Gastroesophageal sphincter (tissue), 3 donors: Measurements from ENCODE around the gene ADARB1.

ENCODE experiments used
- EP300 ChIP-seq: sonication (generic); formaldehyde crosslinking; IDR thresholded peaks from one replicate; pipeline ENCODE4 v1.6.1; 2017; ENCODE audit warnings: antibody characterized with exemption, mild to moderate bottlenecking
- POLR2A ChIP-seq, 2 donors: fragments of 450-650 bp; IDR thresholded peaks; one replicate each; pipeline ENCODE4 v1.6.1; 2017; ENCODE audit warnings: antibody characterized with exemption in 2 of 2, mild to moderate bottlenecking in 2 of 2, moderate library complexity in 1 of 2
- POLR2AphosphoS5 ChIP-seq: sonication (generic); formaldehyde crosslinking; IDR thresholded peaks from one replicate; pipeline ENCODE4 v1.6.1; 2017; ENCODE audit warnings: antibody characterized with exemption
- TF ChIP-seq, protein P1 (sequence below), 4 experiments: fragments of 200-600 bp in 2 of 4; fragments of 450-650 bp in 2 of 4; sonication (generic) in 1 of 4; IDR thresholded peaks; one replicate each; pipeline ENCODE4 v1.5.1; 2017 to 2019; ENCODE audit warnings: antibody characterized with exemption in 4 of 4, mild to moderate bottlenecking in 2 of 4, moderate library complexity in 2 of 4

DNA sequence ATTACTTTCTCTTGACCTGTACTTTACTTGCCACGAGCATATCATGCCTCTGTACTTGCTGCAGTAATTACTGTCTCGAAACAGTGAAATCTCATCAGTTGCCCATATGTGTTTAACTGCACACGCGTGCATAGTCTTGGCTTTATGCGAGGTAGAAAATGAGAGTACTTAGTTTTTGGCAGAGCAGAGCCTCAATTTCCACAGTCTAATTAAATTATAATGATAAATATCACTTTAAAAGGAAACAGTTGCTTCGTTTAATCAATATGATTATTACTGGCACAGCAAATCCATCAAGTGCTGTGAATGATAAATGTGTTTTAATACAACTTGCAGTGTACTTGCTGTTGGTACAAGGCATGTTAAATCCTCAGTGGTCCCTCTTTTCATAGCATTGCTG is 47.6 kb downstream of the ADARB1 start:
- TF ChIP-seq, protein P1, sequence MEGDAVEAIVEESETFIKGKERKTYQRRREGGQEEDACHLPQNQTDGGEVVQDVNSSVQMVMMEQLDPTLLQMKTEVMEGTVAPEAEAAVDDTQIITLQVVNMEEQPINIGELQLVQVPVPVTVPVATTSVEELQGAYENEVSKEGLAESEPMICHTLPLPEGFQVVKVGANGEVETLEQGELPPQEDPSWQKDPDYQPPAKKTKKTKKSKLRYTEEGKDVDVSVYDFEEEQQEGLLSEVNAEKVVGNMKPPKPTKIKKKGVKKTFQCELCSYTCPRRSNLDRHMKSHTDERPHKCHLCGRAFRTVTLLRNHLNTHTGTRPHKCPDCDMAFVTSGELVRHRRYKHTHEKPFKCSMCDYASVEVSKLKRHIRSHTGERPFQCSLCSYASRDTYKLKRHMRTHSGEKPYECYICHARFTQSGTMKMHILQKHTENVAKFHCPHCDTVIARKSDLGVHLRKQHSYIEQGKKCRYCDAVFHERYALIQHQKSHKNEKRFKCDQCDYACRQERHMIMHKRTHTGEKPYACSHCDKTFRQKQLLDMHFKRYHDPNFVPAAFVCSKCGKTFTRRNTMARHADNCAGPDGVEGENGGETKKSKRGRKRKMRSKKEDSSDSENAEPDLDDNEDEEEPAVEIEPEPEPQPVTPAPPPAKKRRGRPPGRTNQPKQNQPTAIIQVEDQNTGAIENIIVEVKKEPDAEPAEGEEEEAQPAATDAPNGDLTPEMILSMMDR (IDR thresholded peaks at IDR 0.05) = no peak
- TF ChIP-seq EP300 (no peak), POLR2AphosphoS5 (no peak), POLR2A (IDR thresholded peaks at IDR 0.05) (no peak)
